Vagina (tissue), 2 donors: ENCODE data around the gene TRIM33. TPM values are rescaled to one million over a fixed set of nuclear protein-coding genes. Genes with fewer than 3 reads are reported as not detected.
A peak's percentile ranks its signal among the peaks of the same experiment; 100 is the strongest.

ENCODE experiments used
- DNase-seq, 2 donors: peaks; one replicate each; pipeline ENCODE4 v3.0.0-alpha.2; 2017; ENCODE audit errors: extremely low spot score in 2 of 2
- H3K27ac ChIP-seq: fragments of 200-600 bp; sonication (generic); one replicate; pipeline ENCODE4 v1.5.1; 2019
- H3K27me3 ChIP-seq: fragments of 200-600 bp; sonication (generic); one replicate; pipeline ENCODE4 v1.5.1; 2019
- H3K36me3 ChIP-seq, 2 donors: fragments of 200-600 bp; sonication (generic); one replicate each; pipeline ENCODE4 v1.5.1; 2017 to 2019
- H3K4me1 ChIP-seq: fragments of 200-600 bp; sonication (generic); one replicate; pipeline ENCODE4 v1.5.1; 2019
- H3K4me3 ChIP-seq, 2 donors: fragments of 200-600 bp; sonication (generic); 1 replicate in 1 of 2; 2 replicates in 1 of 2; pipeline ENCODE4 v1.5.1; 2016 to 2019
- H3K9me3 ChIP-seq: fragments of 200-600 bp; sonication (generic); one replicate; pipeline ENCODE4 v1.5.1; 2019
- CTCF ChIP-seq, 3 experiments: fragments of 450-650 bp in 2 of 3; fragments of 200-600 bp in 1 of 3; sonication (generic) in 1 of 3; IDR thresholded peaks; one replicate each; pipeline ENCODE4 v1.5.1; 2017 to 2019; ENCODE audit warnings: antibody characterized with exemption in 3 of 3, mild to moderate bottlenecking in 2 of 3, moderate library complexity in 2 of 3
- POLR2A ChIP-seq, 2 donors: fragments of 450-650 bp; IDR thresholded peaks; one replicate each; pipeline ENCODE4 v1.6.1; 2017; ENCODE audit warnings: antibody characterized with exemption in 2 of 2, mild to moderate bottlenecking in 2 of 2, moderate library complexity in 2 of 2
- POLR2AphosphoS5 ChIP-seq, 2 donors: sonication (generic); formaldehyde crosslinking; IDR thresholded peaks; one replicate each; pipeline ENCODE4 v1.9.0; 2017; ENCODE audit warnings: antibody characterized with exemption in 2 of 2, mild to moderate bottlenecking in 2 of 2, low read depth in 1 of 2; ENCODE audit not compliant: insufficient read depth in 1 of 2
- intact Hi-C: fragments of 100-400 bp; cut with DNase I; formaldehyde crosslinking; loops from one replicate; pipeline ENCODE4 v1.15.1; 2023
- total RNA-seq: library from RNA; depleted of rRNA; stranded (reverse); fragments of >200 nt; gene quantifications from one replicate; pipeline ENCODE4 v1.2.3, GENCODE V29; 2016

Gene TRIM33
- 35.8 TPM for total RNA-seq

GRCh38 chr1:114511032-114511785 is at the start of gene TRIM33:
Gene TRIM33, minus strand, starts transcription at chr1:114511203. Its CDS starts 127 bp downstream, at chr1:114511076.
- intact Hi-C loops: no loop called here
- no peak for DNase-seq
- H3K4me1 ChIP-seq: peaks cover 41% of the 10 kb centered on the region
- H3K4me3 ChIP-seq: peak within 1 kb of the TSS; percentile 77 to 99
- no peaks in the 10 kb centered on the region for H3K36me3 ChIP-seq
- peak within 1 kb of the TSS; percentile 92 for H3K27ac ChIP-seq
- TF ChIP-seq POLR2A (IDR thresholded peaks at IDR 0.05) (peak in 1 of 2 donors; percentile 69), CTCF (IDR thresholded peaks at IDR 0.05) (no peak), POLR2AphosphoS5 (IDR thresholded peaks at IDR 0.05; ENCODE audit: insufficient read depth in 1 of 2, low read depth in 1 of 2) (peak; percentile 50 to 93)
- H3K9me3 ChIP-seq: no peaks in the 10 kb centered on the region
- H3K27me3 ChIP-seq: no peaks in the 10 kb centered on the region

GRCh38 chr1:114559356-114559755 is 48.4 kb upstream of the TRIM33 start:
- TF ChIP-seq POLR2A (IDR thresholded peaks at IDR 0.05): no peak
- no peak for TF ChIP-seq CTCF (IDR thresholded peaks at IDR 0.05)
- no peak for TF ChIP-seq POLR2AphosphoS5 (IDR thresholded peaks at IDR 0.05; ENCODE audit: insufficient read depth in 1 of 2, low read depth in 1 of 2)
- no peak for DNase-seq
- no peak overlapping the region for H3K27ac ChIP-seq

GRCh38 chr1:114558544-114558943 is 47.5 kb upstream of the TRIM33 start:
- TF ChIP-seq POLR2AphosphoS5 (IDR thresholded peaks at IDR 0.05; ENCODE audit: insufficient read depth in 1 of 2, low read depth in 1 of 2) (no peak), POLR2A (IDR thresholded peaks at IDR 0.05) (no peak), CTCF (IDR thresholded peaks at IDR 0.05) (no peak)
- DNase-seq: no peak
- Histone ChIP-seq H3K27ac (no peak overlapping the region), H3K9me3 (no peaks in the 10 kb centered on the region), H3K4me1 (no peaks in the 10 kb centered on the region), H3K36me3 (no peaks in the 10 kb centered on the region), H3K4me3 (no peak overlapping the region), H3K27me3 (no peaks in the 10 kb centered on the region)
- intact Hi-C loops: no loop called here

More at GRCh38 chr1:114559356-114559755, 48.4 kb upstream of the TRIM33 start:
- intact Hi-C loops: no loop called here
- Histone ChIP-seq H3K36me3 (no peaks in the 10 kb centered on the region), H3K27me3 (no peaks in the 10 kb centered on the region), H3K4me3 (no peak overlapping the region), H3K9me3 (no peaks in the 10 kb centered on the region), H3K4me1 (no peaks in the 10 kb centered on the region)

- Histone ChIP-seq H3K4me3 (no peak overlapping the region), H3K36me3 (no peaks in the 10 kb centered on the region), H3K27ac (no peak overlapping the region), H3K9me3 (no peaks in the 10 kb centered on the region), H3K4me1 (no peaks in the 10 kb centered on the region), H3K27me3 (no peaks in the 10 kb centered on the region)
- TF ChIP-seq POLR2AphosphoS5 (IDR thresholded peaks at IDR 0.05; ENCODE audit: insufficient read depth in 1 of 2, low read depth in 1 of 2) (no peak), POLR2A (IDR thresholded peaks at IDR 0.05) (no peak), CTCF (IDR thresholded peaks at IDR 0.05) (no peak)
- no peak for DNase-seq
- intact Hi-C loops: no loop called here
These were observed 43.6 kb upstream of the TRIM33 start for GRCh38 chr1:114554577-114554976.

GRCh38 chr1:114552106-114552639 is 41.2 kb upstream of the TRIM33 start:
- H3K4me3 ChIP-seq: no peak overlapping the region
- no peak overlapping the region for H3K27ac ChIP-seq
- H3K27me3 ChIP-seq: no peaks in the 10 kb centered on the region
- no peaks in the 10 kb centered on the region for H3K36me3 ChIP-seq
- H3K4me1 ChIP-seq: no peaks in the 10 kb centered on the region
- DNase-seq: no peak
- intact Hi-C loops: no loop called here
- TF ChIP-seq POLR2A (IDR thresholded peaks at IDR 0.05) (no peak), POLR2AphosphoS5 (IDR thresholded peaks at IDR 0.05; ENCODE audit: insufficient read depth in 1 of 2, low read depth in 1 of 2) (no peak), CTCF (IDR thresholded peaks at IDR 0.05) (no peak)
- no peaks in the 10 kb centered on the region for H3K9me3 ChIP-seq
